MM.1S (cell line): Measurements from ENCODE around the gene PIEZO2.

Experiments used
- DNase-seq: peaks from one replicate; pipeline ENCODE4 v3.0.0-alpha.2; 2015
- H2AFZ ChIP-seq: fragments of 300-600 bp; sonication (generic); 2 replicates; pipeline ENCODE4 v1.6.0; 2016; ENCODE audit warnings: antibody characterized with exemption, low read length
- H3F3A ChIP-seq: fragments of 300-600 bp; sonication (generic); 2 replicates; pipeline ENCODE4 v1.6.1; 2016; ENCODE audit warnings: mild to moderate bottlenecking, antibody characterized with exemption, low read length, moderate library complexity, mixed read lengths; ENCODE audit not compliant: insufficient read depth
- H3K27ac ChIP-seq: fragments of 300-600 bp; sonication (generic); 2 replicates; pipeline ENCODE4 v1.5.1; 2016; ENCODE audit warnings: mild to moderate bottlenecking, low read length
- H3K27me3 ChIP-seq: fragments of 300-600 bp; sonication (generic); replicated peaks from 2 replicates; pipeline ENCODE4 v1.6.0; 2016; ENCODE audit warnings: low read length; ENCODE audit not compliant: insufficient read depth
- H3K36me3 ChIP-seq: fragments of 300-600 bp; sonication (generic); replicated peaks from 2 replicates; pipeline ENCODE4 v1.6.1; 2016; ENCODE audit warnings: mild to moderate bottlenecking, low read length, mixed read lengths; ENCODE audit not compliant: insufficient read depth
- H3K4me1 ChIP-seq: fragments of 300-600 bp; sonication (generic); 2 replicates; pipeline ENCODE4 v1.6.1; 2016; ENCODE audit warnings: low read length, mixed read lengths
- H3K4me2 ChIP-seq: fragments of 300-600 bp; sonication (generic); 2 replicates; pipeline ENCODE4 v1.6.0; 2016; ENCODE audit warnings: low read depth, low read length
- H3K4me3 ChIP-seq: fragments of 300-600 bp; sonication (generic); 2 replicates; pipeline ENCODE4 v1.5.1; 2016; ENCODE audit warnings: low read length, mixed read lengths
- H3K79me2 ChIP-seq: fragments of 300-600 bp; sonication (generic); 2 replicates; pipeline ENCODE4 v1.6.1; 2016; ENCODE audit warnings: mixed run types, low read length, mixed read lengths
- H3K9ac ChIP-seq: fragments of 300-600 bp; sonication (generic); 2 replicates; pipeline ENCODE4 v1.6.1; 2016; ENCODE audit warnings: low read length, mixed read lengths
- H3K9me2 ChIP-seq: fragments of 300-600 bp; sonication (generic); replicated peaks from 2 replicates; pipeline ENCODE4 v1.6.1; 2016; ENCODE audit warnings: mild to moderate bottlenecking, low read length, mixed read lengths; ENCODE audit not compliant: insufficient read depth
- H3K9me3 ChIP-seq: fragments of 300-600 bp; sonication (generic); replicated peaks from 2 replicates; pipeline ENCODE4 v1.6.1; 2016; ENCODE audit warnings: mild to moderate bottlenecking, low read length, mixed read lengths; ENCODE audit not compliant: insufficient read depth
- H4K20me1 ChIP-seq: fragments of 300-600 bp; sonication (generic); 2 replicates; pipeline ENCODE4 v1.6.1; 2016; ENCODE audit warnings: mild to moderate bottlenecking, low read length, moderate library complexity, mixed read lengths; ENCODE audit not compliant: insufficient read depth
- EZH2 ChIP-seq: fragments of 300-600 bp; sonication (generic); optimal IDR thresholded peaks from 2 replicates; pipeline ENCODE3; 2017; ENCODE audit warnings: low read depth, mild to moderate bottlenecking, antibody characterized with exemption, low read length, mixed read lengths
- EZH2phosphoT487 ChIP-seq: fragments of 300-600 bp; sonication (generic); IDR thresholded peaks from 2 replicates; pipeline ENCODE4 v1.6.1; 2018; ENCODE audit warnings: antibody characterized with exemption, low read length
- TF ChIP-seq, protein P1 (sequence below): fragments of 300-600 bp; sonication (generic); IDR thresholded peaks from 2 replicates; pipeline ENCODE4 v1.5.1; 2016; ENCODE audit warnings: antibody characterized with exemption, low read length, mixed read lengths

PIEZO2 gene

DNA sequence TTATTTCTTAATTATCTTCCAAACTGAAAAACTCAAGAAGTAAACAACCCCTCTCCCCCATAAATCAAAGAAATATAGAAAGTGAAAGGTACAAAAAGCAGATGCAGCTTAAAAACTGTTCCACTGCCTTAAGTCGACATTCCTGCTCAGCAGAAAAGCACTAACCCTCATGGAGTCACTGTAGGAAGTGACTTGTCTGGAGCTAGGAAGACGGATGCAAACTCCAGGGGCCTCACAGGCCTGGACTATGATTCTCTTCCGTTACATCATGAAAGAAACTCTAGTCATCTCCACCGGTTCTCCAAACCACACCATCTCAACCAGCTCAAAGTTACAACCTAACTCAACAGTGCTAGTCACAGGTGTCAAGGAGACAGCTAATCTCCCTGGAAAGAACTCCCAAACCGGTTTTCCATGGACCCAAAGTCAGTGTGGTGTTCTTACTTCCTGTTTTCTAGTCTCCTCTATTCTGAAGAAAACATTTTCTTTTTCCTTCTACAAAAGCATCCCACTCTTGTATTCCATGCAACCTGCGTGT, 128.4 kb downstream of the PIEZO2 start:
- Histone ChIP-seq H3K9me2 (no peaks in the 10 kb centered on the region), H4K20me1 (no peaks in the 10 kb centered on the region), H3F3A (no peaks in the 10 kb centered on the region), H3K36me3 (no peaks in the 10 kb centered on the region), H3K4me1 (no peaks in the 10 kb centered on the region), H3K9me3 (no peaks in the 10 kb centered on the region), H3K4me3 (no peak overlapping the region), H2AFZ (no peak overlapping the region), H3K4me2 (no peak overlapping the region), H3K27me3 (no peaks in the 10 kb centered on the region), H3K27ac (no peak overlapping the region), H3K9ac (no peak overlapping the region), H3K79me2 (no peaks in the 10 kb centered on the region)
- DNase-seq: no peak
- TF ChIP-seq, protein P1, sequence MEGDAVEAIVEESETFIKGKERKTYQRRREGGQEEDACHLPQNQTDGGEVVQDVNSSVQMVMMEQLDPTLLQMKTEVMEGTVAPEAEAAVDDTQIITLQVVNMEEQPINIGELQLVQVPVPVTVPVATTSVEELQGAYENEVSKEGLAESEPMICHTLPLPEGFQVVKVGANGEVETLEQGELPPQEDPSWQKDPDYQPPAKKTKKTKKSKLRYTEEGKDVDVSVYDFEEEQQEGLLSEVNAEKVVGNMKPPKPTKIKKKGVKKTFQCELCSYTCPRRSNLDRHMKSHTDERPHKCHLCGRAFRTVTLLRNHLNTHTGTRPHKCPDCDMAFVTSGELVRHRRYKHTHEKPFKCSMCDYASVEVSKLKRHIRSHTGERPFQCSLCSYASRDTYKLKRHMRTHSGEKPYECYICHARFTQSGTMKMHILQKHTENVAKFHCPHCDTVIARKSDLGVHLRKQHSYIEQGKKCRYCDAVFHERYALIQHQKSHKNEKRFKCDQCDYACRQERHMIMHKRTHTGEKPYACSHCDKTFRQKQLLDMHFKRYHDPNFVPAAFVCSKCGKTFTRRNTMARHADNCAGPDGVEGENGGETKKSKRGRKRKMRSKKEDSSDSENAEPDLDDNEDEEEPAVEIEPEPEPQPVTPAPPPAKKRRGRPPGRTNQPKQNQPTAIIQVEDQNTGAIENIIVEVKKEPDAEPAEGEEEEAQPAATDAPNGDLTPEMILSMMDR: no peak
- TF ChIP-seq EZH2: no peak
- no peak for TF ChIP-seq EZH2phosphoT487

DNA sequence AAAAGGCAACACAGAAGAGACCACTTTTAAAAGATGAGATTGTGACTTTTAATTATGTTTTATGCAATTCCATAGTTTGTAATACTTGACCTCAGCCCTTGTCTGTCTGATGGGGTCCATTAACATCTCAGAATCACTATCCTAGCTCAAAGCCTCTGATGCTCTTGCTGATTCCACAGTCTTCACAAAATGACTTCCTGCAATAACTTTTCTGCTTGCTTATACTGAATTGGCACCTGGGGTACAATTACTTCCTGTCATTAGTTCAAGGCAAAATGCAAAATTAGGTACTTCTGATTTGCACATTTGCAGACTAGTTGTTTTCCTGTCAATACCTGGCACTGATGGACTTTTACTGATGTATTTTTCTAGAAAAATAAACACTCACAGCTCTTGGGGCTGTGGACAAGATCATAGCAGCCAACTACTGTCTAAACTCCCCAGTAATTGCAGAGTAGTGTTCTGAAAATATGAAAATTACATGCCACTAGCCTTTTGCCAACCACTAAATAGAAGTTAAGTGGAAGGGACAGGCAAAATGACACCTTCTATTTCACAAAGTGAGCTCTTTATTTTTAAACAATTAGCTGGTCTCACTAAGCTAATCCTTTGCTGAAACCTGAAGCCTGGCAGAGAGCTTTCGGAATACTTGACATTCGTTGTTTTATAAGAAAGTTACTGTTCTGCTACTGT, 129.1 kb downstream of the PIEZO2 start:
- Histone ChIP-seq H3K79me2 (no peaks in the 10 kb centered on the region), H3K9me3 (no peaks in the 10 kb centered on the region), H3K27ac (no peak overlapping the region), H2AFZ (no peak overlapping the region), H3K27me3 (no peaks in the 10 kb centered on the region), H3K36me3 (no peaks in the 10 kb centered on the region), H3K9ac (no peak overlapping the region), H3K9me2 (no peaks in the 10 kb centered on the region), H3K4me3 (no peak overlapping the region), H3F3A (no peaks in the 10 kb centered on the region), H4K20me1 (no peaks in the 10 kb centered on the region), H3K4me2 (no peak overlapping the region), H3K4me1 (no peaks in the 10 kb centered on the region)
- DNase-seq: no peak
- TF ChIP-seq, protein P1: no peak
- TF ChIP-seq EZH2phosphoT487 (no peak), EZH2 (no peak)

DNA sequence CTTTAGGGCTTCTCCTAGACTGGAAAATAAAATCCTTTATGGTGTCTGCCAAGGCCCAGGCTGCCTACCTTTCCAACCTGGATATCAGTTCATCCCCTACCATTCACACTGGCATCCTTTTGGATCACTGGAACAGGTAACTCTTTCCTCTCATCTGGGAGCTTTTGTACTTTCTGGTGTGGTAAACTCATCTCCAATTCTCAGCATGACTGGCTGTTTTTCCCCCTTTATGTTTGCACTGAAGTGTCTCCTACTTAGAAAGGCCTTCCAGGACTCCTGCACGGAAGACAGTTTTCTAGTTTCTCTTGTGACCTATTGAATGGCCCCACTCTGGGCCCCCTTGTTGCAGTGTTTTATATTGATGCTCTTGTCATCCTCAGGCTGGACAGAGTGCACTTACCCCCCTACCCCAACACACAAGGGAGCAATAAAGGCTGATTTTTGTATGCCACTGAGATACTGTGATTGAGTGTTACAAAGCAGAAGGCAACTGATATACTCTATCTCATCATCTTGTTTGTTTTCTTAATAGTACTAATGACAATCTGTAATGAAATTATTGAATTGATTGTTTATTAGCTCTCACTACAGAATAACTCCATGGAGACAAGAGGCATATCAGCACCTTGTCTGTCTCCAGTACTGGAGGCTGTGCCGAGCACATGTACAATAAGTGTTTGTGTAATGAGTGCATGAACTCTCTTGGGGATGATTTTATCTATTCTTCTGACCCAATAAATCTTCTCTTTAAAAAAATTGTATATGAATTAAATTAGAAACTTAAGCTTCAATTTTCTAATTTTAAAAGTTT, 129.9 kb downstream of the PIEZO2 start:
- Histone ChIP-seq H4K20me1 (no peaks in the 10 kb centered on the region), H3K4me1 (no peaks in the 10 kb centered on the region), H3K27me3 (no peaks in the 10 kb centered on the region), H2AFZ (no peak overlapping the region), H3K9ac (no peak overlapping the region), H3K79me2 (no peaks in the 10 kb centered on the region), H3K9me3 (no peaks in the 10 kb centered on the region), H3K4me3 (no peak overlapping the region), H3K9me2 (no peaks in the 10 kb centered on the region), H3K36me3 (no peaks in the 10 kb centered on the region), H3K27ac (no peak overlapping the region), H3F3A (no peaks in the 10 kb centered on the region), H3K4me2 (no peak overlapping the region)
- TF ChIP-seq EZH2: no peak
- TF ChIP-seq, protein P1: no peak
- TF ChIP-seq EZH2phosphoT487: no peak
- no peak for DNase-seq
